Measurements from ENCODE around the gene MYO9A. TPM values are rescaled to one million over a fixed set of nuclear protein-coding genes. Genes with fewer than 3 reads are reported as not detected.

Gene MYO9A
- polyA plus RNA-seq, 3 donors = 3.9 to 6.6 (median 5.0) TPM

DNA sequence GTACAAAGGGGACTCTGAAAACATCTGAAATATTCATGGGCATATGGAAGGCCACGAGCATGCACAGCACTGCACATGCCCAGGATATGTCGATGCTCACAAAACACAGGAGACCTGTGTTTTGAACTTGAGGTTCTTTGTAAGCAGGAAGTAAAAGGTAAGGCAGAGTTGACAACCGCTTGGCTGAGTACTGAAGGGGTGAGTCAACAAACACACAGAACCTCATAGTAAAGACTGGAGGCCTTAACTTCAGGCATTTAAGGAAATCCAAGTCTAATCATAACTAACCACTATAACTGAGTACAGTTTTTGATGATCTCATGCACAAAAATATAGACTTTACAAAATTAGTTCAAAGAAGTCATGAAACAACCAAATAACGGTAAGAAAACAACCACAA lies 80.6 kb downstream of the MYO9A start:
- Histone ChIP-seq H3K9ac (ENCODE audit: insufficient read depth, low read length, poor library complexity, severe bottlenecking) (no peak overlapping the region), H4K20me1 (ENCODE audit: insufficient read depth, low read length) (no peaks in the 10 kb centered on the region), H3K79me2 (ENCODE audit: insufficient read depth, low read length) (no peaks in the 10 kb centered on the region), H3K4me2 (replicated peaks; ENCODE audit: extremely low read depth, low read length, poor library complexity, severe bottlenecking) (no peak overlapping the region), H3K9me3 (replicated peaks in 1 of 2; ENCODE audit: control insufficient read depth in 1 of 2, insufficient read depth in 1 of 2, low read length in 2 of 2) (no peaks in the 10 kb centered on the region), H3K4me3 (replicated peaks in 1 of 3; ENCODE audit: low read depth in 2 of 3, low read length in 3 of 3) (no peak overlapping the region), H3K4me1 (ENCODE audit: control insufficient read depth in 1 of 2, insufficient read depth in 2 of 2, low read length in 2 of 2) (no peaks in the 10 kb centered on the region), H3K36me3 (replicated peaks in 1 of 2; ENCODE audit: control insufficient read depth in 1 of 2, insufficient read depth in 2 of 2, low read length in 2 of 2) (peaks cover 0 to 6% of the 10 kb centered on the region in 2 donors), H3K27ac (ENCODE audit: low read depth in 1 of 2, low read length in 2 of 2) (no peak overlapping the region), H2AFZ (ENCODE audit: insufficient read depth, low read depth, low read length, poor library complexity, severe bottlenecking) (no peak overlapping the region), H3K27me3 (ENCODE audit: control insufficient read depth in 2 of 2, insufficient read depth in 2 of 2, low read length in 2 of 2) (no peaks in the 10 kb centered on the region)
- intact Hi-C loops (cut with micrococcal nuclease) = no loop called here
- no peak for DNase-seq
- TF ChIP-seq, protein P1, sequence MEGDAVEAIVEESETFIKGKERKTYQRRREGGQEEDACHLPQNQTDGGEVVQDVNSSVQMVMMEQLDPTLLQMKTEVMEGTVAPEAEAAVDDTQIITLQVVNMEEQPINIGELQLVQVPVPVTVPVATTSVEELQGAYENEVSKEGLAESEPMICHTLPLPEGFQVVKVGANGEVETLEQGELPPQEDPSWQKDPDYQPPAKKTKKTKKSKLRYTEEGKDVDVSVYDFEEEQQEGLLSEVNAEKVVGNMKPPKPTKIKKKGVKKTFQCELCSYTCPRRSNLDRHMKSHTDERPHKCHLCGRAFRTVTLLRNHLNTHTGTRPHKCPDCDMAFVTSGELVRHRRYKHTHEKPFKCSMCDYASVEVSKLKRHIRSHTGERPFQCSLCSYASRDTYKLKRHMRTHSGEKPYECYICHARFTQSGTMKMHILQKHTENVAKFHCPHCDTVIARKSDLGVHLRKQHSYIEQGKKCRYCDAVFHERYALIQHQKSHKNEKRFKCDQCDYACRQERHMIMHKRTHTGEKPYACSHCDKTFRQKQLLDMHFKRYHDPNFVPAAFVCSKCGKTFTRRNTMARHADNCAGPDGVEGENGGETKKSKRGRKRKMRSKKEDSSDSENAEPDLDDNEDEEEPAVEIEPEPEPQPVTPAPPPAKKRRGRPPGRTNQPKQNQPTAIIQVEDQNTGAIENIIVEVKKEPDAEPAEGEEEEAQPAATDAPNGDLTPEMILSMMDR (IDR thresholded peaks at IDR 0.05) = no peak
- 100% methylated on average over 2 of the region's 4 CpGs for WGBS (ENCODE audit: insufficient coverage)
- no peak overlapping the region for H3K4me3 Mint-ChIP-seq
- peaks cover 0 to 1% (median 0%) of the 10 kb centered on the region in 3 donors for H3K27me3 Mint-ChIP-seq (ENCODE audit: low read depth in 3 of 3)
- peak overlapping the region in 1 of 7 donors; percentile 59 for H3K27ac Mint-ChIP-seq
- H3K36me3 Mint-ChIP-seq = peaks cover 13 to 17% of the 10 kb centered on the region in 2 donors
- peaks cover 10% of the 10 kb centered on the region for H3K4me1 Mint-ChIP-seq
- H3K9me3 Mint-ChIP-seq = peaks cover 0 to 11% (median 10%) of the 10 kb centered on the region in 7 donors

DNA sequence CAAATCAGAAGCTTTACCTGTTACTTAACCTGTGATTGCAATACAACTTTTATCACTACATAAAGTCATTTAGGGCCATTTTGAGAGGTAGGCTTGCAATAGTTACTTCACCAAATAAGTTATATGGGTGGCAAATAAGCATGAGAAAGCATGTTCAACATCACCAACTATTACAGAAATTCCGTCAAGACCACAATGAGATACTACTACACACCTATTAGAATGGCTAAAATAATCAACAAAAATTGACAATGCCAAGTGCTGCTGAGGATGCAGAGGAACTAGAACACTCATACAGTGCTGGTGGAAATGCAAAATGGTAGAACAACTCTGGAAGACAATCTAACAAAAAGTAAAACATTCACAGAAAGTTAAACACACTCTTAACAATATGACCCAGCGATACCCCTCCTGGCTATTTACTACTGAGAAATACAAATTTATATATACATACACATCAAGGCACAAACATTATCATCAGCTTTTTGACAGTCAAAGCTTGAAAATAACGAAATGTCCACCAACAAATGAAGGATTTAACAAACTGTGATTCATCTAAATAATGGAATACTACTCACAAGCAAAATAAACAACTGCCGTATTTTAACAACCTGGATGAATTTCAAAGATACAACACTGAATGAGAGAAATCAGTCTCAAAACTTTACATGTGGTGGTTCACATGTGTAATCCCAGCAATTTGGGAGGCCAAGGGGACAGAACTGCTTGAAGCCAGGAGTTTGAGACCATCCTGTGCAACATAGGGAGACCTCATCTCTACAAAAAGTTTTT lies 82.9 kb downstream of the MYO9A start:
- Histone ChIP-seq H3K79me2 (ENCODE audit: insufficient read depth, low read length) (no peaks in the 10 kb centered on the region), H2AFZ (ENCODE audit: insufficient read depth, low read depth, low read length, poor library complexity, severe bottlenecking) (no peak overlapping the region), H3K9ac (ENCODE audit: insufficient read depth, low read length, poor library complexity, severe bottlenecking) (no peak overlapping the region), H3K36me3 (replicated peaks in 1 of 2; ENCODE audit: control insufficient read depth in 1 of 2, insufficient read depth in 2 of 2, low read length in 2 of 2) (peaks cover 0 to 6% of the 10 kb centered on the region in 2 donors), H3K4me2 (replicated peaks; ENCODE audit: extremely low read depth, low read length, poor library complexity, severe bottlenecking) (no peak overlapping the region), H4K20me1 (ENCODE audit: insufficient read depth, low read length) (no peaks in the 10 kb centered on the region), H3K27me3 (ENCODE audit: control insufficient read depth in 2 of 2, insufficient read depth in 2 of 2, low read length in 2 of 2) (no peaks in the 10 kb centered on the region), H3K27ac (ENCODE audit: low read depth in 1 of 2, low read length in 2 of 2) (no peak overlapping the region), H3K4me3 (replicated peaks in 1 of 3; ENCODE audit: low read depth in 2 of 3, low read length in 3 of 3) (no peak overlapping the region), H3K4me1 (ENCODE audit: control insufficient read depth in 1 of 2, insufficient read depth in 2 of 2, low read length in 2 of 2) (no peaks in the 10 kb centered on the region), H3K9me3 (replicated peaks in 1 of 2; ENCODE audit: control insufficient read depth in 1 of 2, insufficient read depth in 1 of 2, low read length in 2 of 2) (no peaks in the 10 kb centered on the region)
- Mint-ChIP-seq H3K27ac (no peak overlapping the region), H3K9me3 (peaks cover 0 to 11% (median 10%) of the 10 kb centered on the region in 7 donors), H3K4me3 (no peak overlapping the region), H3K27me3 (ENCODE audit: low read depth in 3 of 3) (no peaks in the 10 kb centered on the region), H3K36me3 (peaks cover 17 to 20% of the 10 kb centered on the region in 2 donors), H3K4me1 (peaks cover 10% of the 10 kb centered on the region)
- DNase-seq = no peak
- intact Hi-C loops (cut with micrococcal nuclease) = no loop called here
- WGBS (ENCODE audit: insufficient coverage) = 100% methylated on average over 1 of the region's 4 CpGs
- TF ChIP-seq, protein P1 (IDR thresholded peaks at IDR 0.05) = no peak
